NCI-H2107 treated with DMSO at 0.1 percent for 48 hours (cell line): ENCODE data around the gene TSHZ2.

ENCODE experiments used
- DNase-seq: peaks from one replicate; lab custom pipeline; 2025; ENCODE audit not compliant: unreplicated experiment; lab: John Stamatoyannopoulos, UW

The TSHZ2 gene

DNA sequence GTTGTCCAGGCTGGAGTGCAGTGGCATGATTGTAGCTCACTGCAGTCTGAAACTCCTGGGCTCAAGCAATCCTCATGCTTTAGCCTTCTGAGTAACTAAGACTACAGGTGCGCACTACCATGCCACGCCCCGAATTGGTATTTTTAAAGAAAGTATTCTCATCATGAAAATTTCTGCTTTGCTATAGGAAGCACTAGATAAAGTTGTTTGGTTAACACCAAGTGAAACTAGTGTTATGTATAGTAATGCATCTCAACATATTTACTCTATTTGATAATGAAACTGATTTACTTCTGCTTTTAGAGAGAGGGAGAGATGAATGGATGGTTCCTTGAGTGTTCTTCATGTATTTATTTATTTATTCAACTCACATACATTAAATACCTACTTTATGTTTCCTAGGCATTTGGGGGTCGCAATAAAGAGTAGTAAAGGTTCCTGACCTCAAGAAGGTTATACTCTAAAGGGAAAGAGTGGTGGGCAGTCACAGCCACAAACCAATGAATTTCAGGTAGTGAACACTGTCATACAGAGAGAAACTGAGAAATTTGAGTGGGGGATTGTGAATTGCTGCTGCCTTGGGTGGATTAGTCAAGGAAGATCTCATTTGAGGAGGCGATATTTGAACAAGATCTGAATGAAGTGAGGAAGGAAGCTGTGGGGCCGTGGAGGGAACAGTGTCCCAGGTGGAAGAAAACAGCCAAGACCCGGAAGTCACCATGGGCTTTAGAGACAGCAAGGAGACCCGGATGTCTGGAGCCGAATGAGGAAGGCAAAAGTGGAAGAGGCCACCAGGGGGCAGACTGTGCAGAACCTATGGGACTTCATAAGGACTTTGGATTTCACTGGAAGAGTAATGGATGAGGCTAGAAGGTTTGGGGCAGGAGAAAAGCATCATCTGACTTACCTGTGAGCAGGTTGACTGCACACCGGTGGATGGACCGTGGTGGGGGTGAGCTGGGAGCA lies 185.6 kb downstream of the TSHZ2 start:
- DNase-seq = peak; percentile 31

DNA sequence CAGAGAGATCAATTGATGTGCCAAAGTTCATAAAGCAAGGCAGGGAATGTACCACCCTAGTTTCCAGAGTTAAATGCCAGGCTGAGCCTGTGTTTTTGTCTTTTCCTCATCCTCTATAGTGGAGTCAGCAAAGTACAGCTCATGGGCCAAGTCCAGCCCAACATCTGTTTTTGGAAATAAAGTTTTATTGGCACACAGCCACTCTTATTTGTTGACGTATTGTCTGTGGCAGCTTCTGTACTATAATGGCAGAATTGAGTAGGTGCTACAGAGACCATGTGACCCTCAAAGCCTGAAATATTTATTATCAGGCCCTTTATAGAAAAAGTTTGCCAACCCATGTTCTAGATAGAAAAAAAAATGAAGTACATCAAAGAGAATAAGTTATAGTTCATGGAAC lies 187.0 kb downstream of the TSHZ2 start:
- no peak for DNase-seq

- no peak for DNase-seq
Observed at GRCh38 chr20:53161073-53161472, 188.9 kb downstream of the TSHZ2 start.

- no peak for DNase-seq
Observed at GRCh38 chr20:53161473-53161872, 189.3 kb downstream of the TSHZ2 start.

DNA sequence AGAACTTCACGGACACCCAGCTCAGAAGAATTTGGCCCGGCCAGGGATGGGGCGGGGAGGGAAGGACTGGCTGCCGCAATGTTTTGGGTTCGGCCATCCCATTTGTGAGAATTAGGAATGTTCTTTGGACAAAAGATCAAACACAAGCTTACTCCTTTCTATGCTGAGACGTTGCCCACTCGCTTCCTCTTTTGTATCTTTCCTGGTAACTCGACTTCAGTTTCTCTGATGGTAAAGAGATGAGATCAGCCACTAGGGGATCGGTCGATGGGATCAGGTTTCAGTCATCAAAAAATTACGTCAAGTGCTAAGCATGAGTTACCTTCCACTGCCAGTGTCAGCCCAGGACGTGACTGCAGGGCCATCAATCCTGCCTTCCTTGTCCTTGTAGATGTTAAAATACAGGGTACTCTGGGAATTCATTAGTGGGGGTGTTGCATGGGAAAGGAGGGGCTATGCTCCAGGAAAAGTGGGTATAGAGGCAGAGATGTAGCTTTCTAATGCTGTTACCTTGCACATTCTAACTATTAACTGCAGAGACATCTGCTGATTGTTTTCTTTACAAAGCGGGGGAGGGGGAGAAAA lies 190.2 kb downstream of the TSHZ2 start:
- peak; percentile 94 for DNase-seq

- no peak for DNase-seq
Observed at GRCh38 chr20:53163486-53163885, 191.3 kb downstream of the TSHZ2 start.

DNA sequence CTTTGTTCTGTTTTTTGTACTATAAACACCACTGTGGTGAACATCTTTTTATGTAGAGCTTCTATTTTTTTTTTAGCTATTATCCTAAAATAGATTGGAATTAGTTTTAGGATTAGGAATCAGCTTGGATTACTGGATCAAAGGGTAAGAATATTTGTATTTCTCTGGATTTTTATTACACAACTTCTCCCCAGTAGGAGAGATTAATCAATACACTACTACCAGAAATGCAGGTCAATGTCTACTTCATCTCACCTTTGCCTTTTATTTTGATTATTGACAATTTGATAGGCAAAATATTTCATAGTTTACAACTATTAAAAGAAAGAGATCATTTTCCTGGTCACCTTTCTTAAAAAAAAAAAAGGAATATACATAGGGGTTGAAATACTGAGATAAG lies 191.9 kb downstream of the TSHZ2 start:
- DNase-seq = no peak

GRCh38 chr20:53165452-53165851 lies 193.3 kb downstream of the TSHZ2 start:
- DNase-seq = no peak

- DNase-seq = no peak
Observed at GRCh38 chr20:53168491-53168890, 196.3 kb downstream of the TSHZ2 start.

DNA sequence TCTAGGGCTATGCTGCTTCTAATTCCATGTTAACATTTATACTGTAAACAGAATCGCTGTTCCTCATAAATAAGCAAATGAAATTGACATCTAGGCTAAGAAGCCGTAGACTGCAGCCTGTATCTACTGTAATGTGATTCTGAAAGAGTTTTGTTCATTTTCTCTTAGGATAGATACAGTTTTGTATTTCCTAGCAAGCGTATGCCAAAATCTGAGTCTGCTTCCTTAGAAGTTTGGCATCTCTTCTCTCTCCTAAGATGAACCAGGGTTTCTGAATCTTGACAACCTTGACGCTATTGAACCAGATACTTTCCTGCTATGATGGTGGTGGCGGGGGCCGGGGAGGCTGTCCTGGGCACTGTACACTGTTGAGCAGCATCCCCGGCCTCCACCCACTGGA lies 198.0 kb downstream of the TSHZ2 start:
- no peak for DNase-seq

GRCh38 chr20:53171065-53171464 lies 198.9 kb downstream of the TSHZ2 start:
- no peak for DNase-seq

GRCh38 chr20:53174454-53174853 lies 202.3 kb downstream of the TSHZ2 start:
- DNase-seq = no peak

DNA sequence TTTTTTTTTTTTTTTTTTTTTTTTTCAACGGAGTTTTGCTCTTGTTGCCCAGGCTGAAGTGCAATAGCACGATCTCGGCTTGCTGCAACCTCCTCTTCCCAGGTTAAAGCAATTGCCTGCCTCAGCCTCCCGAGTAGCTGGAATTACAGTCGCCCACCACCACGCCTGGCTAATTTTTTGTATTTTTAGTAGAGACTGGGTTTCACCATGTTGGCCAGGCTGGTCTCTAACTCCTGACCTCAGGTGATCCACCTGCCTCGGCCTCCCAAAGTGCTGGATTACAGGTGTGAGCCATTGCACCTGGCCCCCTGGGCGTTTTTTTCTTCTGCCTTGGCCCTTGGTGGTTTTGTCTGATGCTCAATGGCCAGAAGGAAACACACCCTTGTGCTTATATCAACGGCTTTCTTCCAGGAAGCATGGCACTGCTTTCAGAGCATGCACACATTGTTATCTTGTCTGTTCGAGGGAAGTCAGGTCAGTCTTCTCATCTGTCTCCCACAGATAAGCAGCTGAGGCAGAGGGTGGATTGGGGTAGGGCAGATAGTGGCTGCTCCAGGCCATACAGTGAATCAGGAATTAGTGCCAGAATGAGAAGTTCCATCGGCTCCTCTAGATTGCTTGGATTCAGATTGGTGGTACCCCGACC lies 203.1 kb downstream of the TSHZ2 start:
- DNase-seq = no peak

GRCh38 chr20:53176134-53176533 lies 204.0 kb downstream of the TSHZ2 start:
- DNase-seq = peak; percentile 88

DNA sequence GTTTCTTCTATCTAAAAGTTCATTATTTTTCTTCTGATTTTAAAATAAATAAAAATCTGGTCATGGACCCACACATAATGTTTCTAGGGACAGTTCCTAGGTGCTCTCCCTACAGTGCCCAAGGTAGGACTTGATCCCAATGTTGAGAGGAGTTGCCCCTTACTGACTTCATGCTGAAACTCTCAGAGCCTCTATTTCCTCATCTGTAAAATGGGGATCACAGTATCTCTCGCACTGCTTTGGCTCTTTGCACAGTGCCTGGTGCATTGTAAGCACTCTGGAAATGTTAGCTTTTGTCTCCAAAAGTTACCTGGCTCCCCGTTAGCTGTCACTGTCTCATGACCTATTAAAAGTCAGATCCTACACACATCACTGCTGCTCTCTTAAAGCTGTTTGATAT lies 205.5 kb downstream of the TSHZ2 start:
- DNase-seq = no peak

GRCh38 chr20:53179749-53180148 lies 207.6 kb downstream of the TSHZ2 start:
- no peak for DNase-seq

- no peak for DNase-seq
Observed at GRCh38 chr20:53180928-53181362, 208.8 kb downstream of the TSHZ2 start.

- DNase-seq = no peak
Observed at GRCh38 chr20:53181866-53182376, 209.8 kb downstream of the TSHZ2 start.

DNA sequence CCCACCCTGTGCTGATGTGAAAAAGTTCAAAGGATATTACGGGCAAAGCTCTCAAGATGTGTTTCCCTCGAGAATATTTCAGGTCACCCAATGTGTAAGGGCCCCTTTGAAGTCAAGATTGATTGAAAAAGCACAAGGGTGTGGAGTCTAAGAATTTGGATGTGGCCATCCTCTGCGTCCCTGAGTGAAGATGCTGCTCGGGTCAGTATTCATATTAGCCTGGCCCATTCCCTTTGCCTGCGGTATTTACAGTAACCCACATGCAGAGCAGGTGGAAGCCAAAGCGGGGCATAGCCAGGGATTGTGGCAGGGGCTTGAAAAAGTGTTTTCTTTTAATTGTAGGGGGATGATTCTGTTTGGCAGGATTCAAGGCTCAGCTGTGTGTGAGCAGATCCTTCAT lies 211.0 kb downstream of the TSHZ2 start:
- no peak for DNase-seq

DNA sequence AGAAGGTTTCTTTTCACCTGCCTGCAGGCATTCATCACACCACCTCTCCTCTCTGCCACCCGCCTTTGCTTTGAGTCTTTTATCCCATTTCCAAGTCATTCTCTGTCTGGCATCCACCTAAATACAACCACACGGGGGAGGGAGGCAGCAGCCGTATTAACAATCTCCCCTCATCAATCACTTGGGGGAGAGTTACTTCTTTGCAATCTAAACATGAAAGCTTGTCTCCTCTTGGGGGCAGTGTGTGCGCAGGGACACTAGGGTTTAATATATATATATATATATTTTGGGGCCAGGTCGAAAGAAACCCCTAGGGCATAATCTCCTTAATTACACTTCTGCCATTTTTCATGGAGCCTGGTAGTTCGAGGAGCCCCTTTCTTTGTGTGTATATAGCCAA lies 214.5 kb downstream of the TSHZ2 start:
- DNase-seq = no peak

DNA sequence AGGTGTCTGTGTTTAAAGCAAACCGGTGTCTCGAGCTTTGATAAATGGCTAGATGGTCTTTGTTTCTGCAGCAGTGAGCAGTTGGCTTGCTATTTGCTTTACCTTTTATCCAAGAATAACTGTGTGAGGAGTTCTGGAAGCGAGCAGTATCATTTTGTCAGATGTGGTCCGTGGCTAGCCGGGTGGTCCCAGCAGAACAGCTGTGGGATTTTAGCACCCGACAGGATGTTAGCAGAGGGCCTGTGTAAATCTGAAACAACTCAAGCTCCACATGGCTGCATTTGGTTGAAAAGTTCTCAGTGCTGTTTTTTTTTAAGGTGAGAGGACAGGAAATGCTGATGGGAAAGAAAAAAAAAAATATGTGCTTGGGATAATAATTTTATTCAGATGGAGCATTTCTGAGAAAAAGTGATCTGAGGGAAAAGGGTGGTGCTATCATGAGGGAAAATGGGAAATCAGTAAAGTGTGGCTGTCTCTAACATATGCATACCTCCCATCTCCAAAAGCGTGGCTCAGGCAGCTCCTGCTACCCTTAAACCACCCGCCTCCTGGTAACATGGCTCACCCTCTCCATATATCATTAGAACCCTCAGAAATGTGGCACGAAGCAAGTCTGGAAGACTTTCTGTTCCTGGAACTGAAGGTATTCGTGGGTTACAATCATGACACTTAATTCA lies 215.4 kb downstream of the TSHZ2 start:
- no peak for DNase-seq
